Activated CD4-positive, alpha-beta T cell treated with anti-CD3 and anti-CD28 coated beads, Interleukin-2, amount 10 ng/mL, durations not matched to agents 24 days and 14 days (primary cell): ENCODE data around the gene FCHO2. TPM values are rescaled to one million over a fixed set of nuclear protein-coding genes. Genes with fewer than 3 reads are reported as not detected.

ENCODE experiments used
- DNase-seq: peaks from one replicate; pipeline ENCODE4 v3.0.0; 2022
- H3K27ac Mint-ChIP-seq: one replicate; pipeline ENCODE4 v1.8.0; 2022; ENCODE audit warnings: mild to moderate bottlenecking, mixed read lengths
- H3K27me3 Mint-ChIP-seq: one replicate; pipeline ENCODE4 v1.8.0; 2022; ENCODE audit warnings: mixed read lengths
- H3K36me3 Mint-ChIP-seq: one replicate; pipeline ENCODE4 v1.8.0; 2022; ENCODE audit warnings: low read depth, mild to moderate bottlenecking, mixed read lengths
- H3K4me1 Mint-ChIP-seq: one replicate; pipeline ENCODE4 v1.8.0; 2021; ENCODE audit warnings: mixed read lengths
- H3K4me3 Mint-ChIP-seq: one replicate; pipeline ENCODE4 v1.8.0; 2022; ENCODE audit warnings: mild to moderate bottlenecking, moderate library complexity, mixed read lengths
- H3K9me3 Mint-ChIP-seq: one replicate; pipeline ENCODE4 v1.8.0; 2021; ENCODE audit warnings: mixed read lengths
- intact Hi-C: fragments of 100-400 bp; cut with micrococcal nuclease; formaldehyde crosslinking; loops from one replicate; pipeline ENCODE4 v1.15.1; 2023
- total RNA-seq: library from RNA; stranded (reverse); gene quantifications from 2 replicates; pipeline ENCODE4 v1.2.3, GENCODE V29; 2022

FCHO2 gene
- total RNA-seq, 1 donor from 2014 or later = 1.5 TPM

DNA sequence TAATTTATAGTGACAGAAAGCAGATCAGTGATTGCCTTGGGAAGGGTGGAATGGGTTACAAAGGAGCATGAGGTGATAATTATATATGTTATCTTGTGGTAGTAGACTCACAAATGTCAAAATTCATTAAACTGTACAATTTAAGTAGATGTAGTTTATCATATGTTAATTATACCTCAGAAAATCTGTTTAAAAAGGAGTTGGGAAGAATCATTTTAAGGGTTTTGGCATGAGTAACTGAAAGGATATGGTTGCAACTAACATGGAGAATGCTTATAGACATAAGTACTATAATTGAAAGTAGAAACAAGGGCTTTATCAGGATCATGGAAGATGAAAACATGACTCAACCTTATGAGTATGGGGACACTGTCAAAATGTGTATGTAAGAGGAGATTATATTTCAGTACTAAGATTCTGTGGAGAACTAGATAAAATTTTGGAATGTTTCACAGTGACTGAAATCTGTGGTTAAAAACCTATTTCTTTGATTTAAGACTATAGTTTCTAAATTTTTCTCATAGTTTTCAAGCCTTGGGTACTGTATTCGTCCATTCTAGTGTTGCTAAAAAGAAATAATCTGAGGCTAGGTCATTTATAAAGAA is 73.3 kb downstream of the FCHO2 start:
- no peak overlapping the region for H3K27ac Mint-ChIP-seq
- H3K4me3 Mint-ChIP-seq = no peak overlapping the region
- DNase-seq = no peak
- H3K9me3 Mint-ChIP-seq = no peaks in the 10 kb centered on the region
- no peaks in the 10 kb centered on the region for H3K4me1 Mint-ChIP-seq
- no peaks in the 10 kb centered on the region for H3K36me3 Mint-ChIP-seq
- H3K27me3 Mint-ChIP-seq = peaks cover 8% of the 10 kb centered on the region
- intact Hi-C loops = no loop called here

DNA sequence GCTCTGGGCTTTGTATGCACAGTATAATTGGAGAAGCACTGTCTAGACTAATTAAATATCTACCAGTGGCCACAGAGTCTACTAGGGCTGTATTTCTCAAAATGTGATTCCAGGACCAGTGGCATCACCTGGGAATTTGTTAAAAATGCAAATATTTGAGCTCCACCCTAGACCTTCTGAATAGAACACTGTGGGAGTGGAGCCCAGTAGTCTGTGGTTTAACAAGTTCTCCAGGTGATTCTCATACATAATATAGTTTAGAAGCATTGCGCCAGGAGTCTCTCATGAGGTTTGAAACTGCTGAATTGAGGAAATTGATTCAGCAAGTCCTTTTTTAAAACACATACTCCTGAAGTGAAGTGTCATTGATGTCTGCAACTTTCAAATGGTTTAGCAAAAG is 74.7 kb downstream of the FCHO2 start:
- H3K36me3 Mint-ChIP-seq = no peaks in the 10 kb centered on the region
- intact Hi-C loops = no loop called here
- H3K4me3 Mint-ChIP-seq = no peak overlapping the region
- H3K27me3 Mint-ChIP-seq = peaks cover 8% of the 10 kb centered on the region
- H3K27ac Mint-ChIP-seq = no peak overlapping the region
- no peaks in the 10 kb centered on the region for H3K9me3 Mint-ChIP-seq
- DNase-seq = no peak
- no peaks in the 10 kb centered on the region for H3K4me1 Mint-ChIP-seq

DNA sequence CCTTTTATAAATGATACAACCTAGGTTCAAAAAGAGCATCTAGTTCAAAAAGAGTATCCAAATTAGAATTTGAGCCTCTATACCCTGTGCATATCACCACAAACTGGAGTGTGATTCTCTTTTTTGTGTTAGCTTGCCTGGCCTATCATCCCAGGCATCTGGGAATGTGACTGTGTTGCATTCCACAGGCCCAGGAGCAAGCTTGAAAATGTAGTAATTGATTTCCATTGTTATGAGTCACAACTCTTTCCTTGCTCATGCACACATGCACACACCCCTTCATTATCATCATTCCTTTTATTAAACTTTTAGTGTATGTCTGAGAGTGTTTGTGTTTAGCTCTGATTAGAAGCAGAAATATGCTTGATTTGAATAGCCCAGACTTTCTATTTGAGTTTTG is 75.2 kb downstream of the FCHO2 start:
- Mint-ChIP-seq H3K4me1 (no peaks in the 10 kb centered on the region), H3K36me3 (no peaks in the 10 kb centered on the region), H3K9me3 (no peaks in the 10 kb centered on the region), H3K4me3 (no peak overlapping the region), H3K27ac (no peak overlapping the region), H3K27me3 (peaks cover 8% of the 10 kb centered on the region)
- intact Hi-C loops = no loop called here
- DNase-seq = no peak

DNA sequence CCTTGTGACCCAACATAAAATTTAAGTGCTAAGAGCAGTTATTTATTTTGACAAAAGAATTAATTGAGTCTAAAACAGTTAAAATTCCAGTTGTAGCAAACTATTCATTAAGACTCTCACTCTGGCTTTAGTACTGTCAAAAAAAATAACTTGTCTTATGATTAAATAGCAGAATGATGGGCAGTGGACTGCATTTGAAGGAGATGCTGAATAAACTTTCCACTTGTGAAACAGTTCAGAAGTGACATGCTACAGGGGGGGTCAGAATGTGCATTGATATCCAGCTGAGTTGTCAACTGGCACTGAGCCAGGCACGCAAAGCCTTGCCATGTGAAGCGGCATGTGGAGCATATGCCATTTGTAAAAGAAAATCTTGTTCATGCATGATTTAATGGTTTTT is 76.0 kb downstream of the FCHO2 start:
- Mint-ChIP-seq H3K27ac (no peak overlapping the region), H3K4me3 (no peak overlapping the region), H3K36me3 (no peaks in the 10 kb centered on the region), H3K4me1 (no peaks in the 10 kb centered on the region), H3K9me3 (no peaks in the 10 kb centered on the region), H3K27me3 (peaks cover 8% of the 10 kb centered on the region)
- DNase-seq = no peak
- intact Hi-C loops = no loop called here

- intact Hi-C loops = no loop called here
- Mint-ChIP-seq H3K4me1 (no peaks in the 10 kb centered on the region), H3K4me3 (no peak overlapping the region), H3K9me3 (no peaks in the 10 kb centered on the region), H3K27me3 (peaks cover 8% of the 10 kb centered on the region), H3K27ac (no peak overlapping the region), H3K36me3 (no peaks in the 10 kb centered on the region)
- no peak for DNase-seq
Measured at GRCh38 chr5:73032635-73033034, 76.8 kb downstream of the FCHO2 start.

DNA sequence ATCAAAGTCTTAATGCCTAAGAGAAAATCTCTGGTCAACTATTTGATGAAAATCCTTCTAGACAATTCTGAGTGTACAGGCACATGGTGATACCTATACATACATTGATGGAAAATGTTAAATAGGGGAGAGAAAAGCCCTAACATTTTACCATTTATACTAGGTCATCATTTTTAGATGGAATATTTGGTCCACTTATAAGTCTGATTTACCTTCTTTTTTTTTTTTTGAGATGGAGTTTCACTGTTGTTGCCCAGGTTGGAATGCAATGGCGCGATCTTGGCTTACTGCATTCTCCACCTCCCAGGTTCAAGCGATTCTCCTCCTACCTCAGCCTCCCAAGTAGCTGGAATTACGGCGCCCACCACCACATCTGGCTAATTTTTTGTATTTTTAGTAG is 81.7 kb downstream of the FCHO2 start:
- Mint-ChIP-seq H3K9me3 (no peaks in the 10 kb centered on the region), H3K27ac (no peak overlapping the region), H3K4me1 (no peaks in the 10 kb centered on the region), H3K27me3 (peaks cover 1% of the 10 kb centered on the region), H3K36me3 (no peaks in the 10 kb centered on the region), H3K4me3 (no peak overlapping the region)
- intact Hi-C loops = no loop called here
- no peak for DNase-seq

DNA sequence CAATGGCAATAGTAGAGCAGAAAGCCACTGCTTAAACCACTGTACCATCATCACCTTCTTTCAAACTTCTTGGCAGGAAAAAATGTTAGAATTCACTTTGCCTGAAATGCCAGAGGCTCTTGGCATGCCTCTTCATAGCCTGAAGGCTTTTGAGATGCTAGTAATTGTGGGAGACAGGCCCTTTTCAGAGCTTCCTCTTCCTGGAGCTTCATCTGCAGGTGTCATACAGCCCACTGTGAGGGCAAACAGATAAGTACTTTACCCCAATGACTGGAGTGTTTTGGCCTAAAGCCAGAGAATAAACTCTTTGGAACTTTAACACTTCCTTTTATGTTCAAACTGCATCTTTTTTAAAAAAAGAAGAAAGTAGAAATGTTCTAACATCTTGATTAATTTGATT is 83.2 kb downstream of the FCHO2 start:
- Mint-ChIP-seq H3K9me3 (no peaks in the 10 kb centered on the region), H3K4me3 (no peak overlapping the region), H3K36me3 (no peaks in the 10 kb centered on the region), H3K27me3 (peaks cover 2% of the 10 kb centered on the region), H3K27ac (no peak overlapping the region), H3K4me1 (no peaks in the 10 kb centered on the region)
- intact Hi-C loops = no loop called here
- DNase-seq = no peak

- H3K9me3 Mint-ChIP-seq = no peaks in the 10 kb centered on the region
- no peak for DNase-seq
- peaks cover 8% of the 10 kb centered on the region for H3K27me3 Mint-ChIP-seq
- intact Hi-C loops = no loop called here
- no peak overlapping the region for H3K27ac Mint-ChIP-seq
- no peaks in the 10 kb centered on the region for H3K36me3 Mint-ChIP-seq
- H3K4me3 Mint-ChIP-seq = no peak overlapping the region
- no peaks in the 10 kb centered on the region for H3K4me1 Mint-ChIP-seq
Measured at GRCh38 chr5:73042993-73043392, 87.2 kb downstream of the FCHO2 start.

- intact Hi-C loops = no loop called here
- Mint-ChIP-seq H3K27ac (no peak overlapping the region), H3K27me3 (peaks cover 10% of the 10 kb centered on the region), H3K4me1 (no peaks in the 10 kb centered on the region), H3K9me3 (no peaks in the 10 kb centered on the region), H3K4me3 (no peak overlapping the region), H3K36me3 (no peaks in the 10 kb centered on the region)
- DNase-seq = no peak
Measured at GRCh38 chr5:73044546-73044945, 88.7 kb downstream of the FCHO2 start.

DNA sequence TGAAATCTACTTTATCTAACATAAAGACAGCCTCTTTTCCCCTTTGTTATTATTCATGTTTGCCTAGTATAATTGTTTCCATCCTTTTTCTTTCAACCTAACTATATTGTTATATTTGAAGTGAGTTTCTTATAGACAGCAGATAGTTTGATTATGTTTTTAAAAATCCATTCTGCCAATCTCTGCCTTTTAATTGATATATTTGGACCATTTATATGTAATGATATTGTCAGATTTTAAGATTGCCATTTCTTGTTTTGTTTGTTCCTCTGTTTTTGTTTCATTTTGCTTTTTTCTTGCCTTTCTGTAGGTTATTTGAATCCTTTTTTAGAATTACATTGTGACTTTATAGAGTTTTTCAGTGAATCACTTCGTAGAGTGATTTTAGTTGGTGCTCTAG is 89.8 kb downstream of the FCHO2 start:
- intact Hi-C loops = no loop called here
- Mint-ChIP-seq H3K9me3 (no peaks in the 10 kb centered on the region), H3K27me3 (peaks cover 10% of the 10 kb centered on the region), H3K36me3 (no peaks in the 10 kb centered on the region), H3K4me1 (no peaks in the 10 kb centered on the region), H3K4me3 (no peak overlapping the region), H3K27ac (no peak overlapping the region)
- DNase-seq = no peak

GRCh38 chr5:73061593-73061992 is 105.8 kb downstream of the FCHO2 start:
- no peaks in the 10 kb centered on the region for H3K9me3 Mint-ChIP-seq
- no peak overlapping the region for H3K27ac Mint-ChIP-seq
- DNase-seq = no peak
- no peak overlapping the region for H3K4me3 Mint-ChIP-seq
- H3K4me1 Mint-ChIP-seq = no peaks in the 10 kb centered on the region
- H3K27me3 Mint-ChIP-seq = peaks cover 28% of the 10 kb centered on the region
- no peaks in the 10 kb centered on the region for H3K36me3 Mint-ChIP-seq
- intact Hi-C loops = no loop called here

DNA sequence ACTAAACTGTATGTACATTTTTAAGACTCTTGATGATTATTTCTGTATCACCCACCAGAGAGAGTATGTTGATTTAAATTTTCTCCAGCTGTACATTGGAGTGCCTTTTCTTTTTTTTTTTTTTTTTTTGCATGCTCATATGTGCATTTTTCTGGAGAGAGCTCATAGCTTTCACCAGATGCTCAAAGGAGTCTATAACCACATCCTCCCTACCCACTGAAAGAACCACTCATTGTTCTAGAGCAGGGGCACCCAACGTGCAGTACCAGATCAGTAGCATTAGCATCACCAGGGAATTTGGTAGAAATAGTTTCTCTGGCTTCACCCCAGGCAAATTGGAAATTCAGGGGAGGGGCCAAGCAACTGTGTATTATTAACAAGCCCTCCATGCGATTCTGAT is 110.6 kb downstream of the FCHO2 start:
- Mint-ChIP-seq H3K27me3 (peaks cover 25% of the 10 kb centered on the region), H3K4me1 (no peaks in the 10 kb centered on the region), H3K4me3 (no peak overlapping the region), H3K9me3 (no peaks in the 10 kb centered on the region), H3K27ac (no peak overlapping the region), H3K36me3 (no peaks in the 10 kb centered on the region)
- intact Hi-C loops = no loop called here
- DNase-seq = no peak

- Mint-ChIP-seq H3K9me3 (no peaks in the 10 kb centered on the region), H3K27me3 (peaks cover 19% of the 10 kb centered on the region), H3K4me1 (no peaks in the 10 kb centered on the region), H3K27ac (no peak overlapping the region), H3K4me3 (no peak overlapping the region), H3K36me3 (no peaks in the 10 kb centered on the region)
- intact Hi-C loops = no loop called here
- no peak for DNase-seq
Measured at GRCh38 chr5:73067213-73067612, 111.4 kb downstream of the FCHO2 start.

GRCh38 chr5:73081093-73081492 is 125.3 kb downstream of the FCHO2 start:
- no peaks in the 10 kb centered on the region for H3K36me3 Mint-ChIP-seq
- no peaks in the 10 kb centered on the region for H3K4me1 Mint-ChIP-seq
- peaks cover 19% of the 10 kb centered on the region for H3K27me3 Mint-ChIP-seq
- intact Hi-C loops = loop anchor here (5.0 kb wide), 1 partner anchor 371 kb away; no protein-coding TSS in a partner anchor
- DNase-seq = no peak
- H3K4me3 Mint-ChIP-seq = no peak overlapping the region
- H3K9me3 Mint-ChIP-seq = no peaks in the 10 kb centered on the region
- H3K27ac Mint-ChIP-seq = no peak overlapping the region

GRCh38 chr5:73088026-73088425 is 132.2 kb downstream of the FCHO2 start:
- intact Hi-C loops = no loop called here
- no peaks in the 10 kb centered on the region for H3K4me1 Mint-ChIP-seq
- DNase-seq = no peak
- peaks cover 19% of the 10 kb centered on the region for H3K27me3 Mint-ChIP-seq
- no peak overlapping the region for H3K4me3 Mint-ChIP-seq
- H3K27ac Mint-ChIP-seq = no peak overlapping the region
- H3K36me3 Mint-ChIP-seq = no peaks in the 10 kb centered on the region
- H3K9me3 Mint-ChIP-seq = no peaks in the 10 kb centered on the region
